Liver (tissue), 3 donors: Measurements from ENCODE around the gene EAF1.

Experiments used
- FOXA1 ChIP-seq: IDR thresholded peaks from 2 replicates; pipeline ENCODE4 v1.6.1; 2016; ENCODE audit warnings: antibody characterized with exemption
- JUND ChIP-seq, 2 donors: IDR thresholded peaks; 2 replicates each; pipeline ENCODE4 v1.6.1; 2016; ENCODE audit warnings: antibody characterized with exemption in 2 of 2
- RAD21 ChIP-seq, 2 donors: IDR thresholded peaks; 2 replicates each; pipeline ENCODE4 v1.6.1; 2016; ENCODE audit warnings: antibody characterized with exemption in 2 of 2, mild to moderate bottlenecking in 2 of 2
- TF ChIP-seq, protein P1 (sequence below): fragments of 150-350 bp; IDR thresholded peaks from 2 replicates; pipeline ENCODE4 v1.5.1; 2017; ENCODE audit warnings: improper control_type of control experiment, low read depth, low read length; ENCODE audit not compliant: missing input control
- TF ChIP-seq, protein P2 (sequence below): IDR thresholded peaks from 2 replicates; pipeline ENCODE4 v1.6.1; 2016; ENCODE audit warnings: antibody characterized with exemption
- donor health status: healthy.
- donor health status: healthy.

DNA sequence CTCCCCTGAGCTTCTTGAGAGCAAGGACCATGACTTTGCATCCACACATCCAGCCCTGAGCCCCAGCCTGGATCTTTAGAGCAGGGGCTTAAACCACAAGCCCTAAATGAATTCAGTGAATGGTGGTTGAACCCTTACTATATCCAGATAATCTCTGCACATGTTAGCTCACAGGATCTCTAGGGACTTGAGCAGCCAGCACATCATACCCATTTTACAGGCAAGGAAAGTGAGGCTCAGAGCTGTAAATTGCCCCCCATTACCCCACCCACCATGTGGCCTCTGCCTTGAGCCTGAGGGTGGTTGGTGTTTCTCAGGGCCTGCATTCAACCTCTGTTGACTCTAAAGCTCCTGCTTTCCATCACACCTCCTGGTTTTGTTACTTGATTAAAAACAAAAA, 27.6 kb downstream of the EAF1 start:
- TF ChIP-seq, protein P1, sequence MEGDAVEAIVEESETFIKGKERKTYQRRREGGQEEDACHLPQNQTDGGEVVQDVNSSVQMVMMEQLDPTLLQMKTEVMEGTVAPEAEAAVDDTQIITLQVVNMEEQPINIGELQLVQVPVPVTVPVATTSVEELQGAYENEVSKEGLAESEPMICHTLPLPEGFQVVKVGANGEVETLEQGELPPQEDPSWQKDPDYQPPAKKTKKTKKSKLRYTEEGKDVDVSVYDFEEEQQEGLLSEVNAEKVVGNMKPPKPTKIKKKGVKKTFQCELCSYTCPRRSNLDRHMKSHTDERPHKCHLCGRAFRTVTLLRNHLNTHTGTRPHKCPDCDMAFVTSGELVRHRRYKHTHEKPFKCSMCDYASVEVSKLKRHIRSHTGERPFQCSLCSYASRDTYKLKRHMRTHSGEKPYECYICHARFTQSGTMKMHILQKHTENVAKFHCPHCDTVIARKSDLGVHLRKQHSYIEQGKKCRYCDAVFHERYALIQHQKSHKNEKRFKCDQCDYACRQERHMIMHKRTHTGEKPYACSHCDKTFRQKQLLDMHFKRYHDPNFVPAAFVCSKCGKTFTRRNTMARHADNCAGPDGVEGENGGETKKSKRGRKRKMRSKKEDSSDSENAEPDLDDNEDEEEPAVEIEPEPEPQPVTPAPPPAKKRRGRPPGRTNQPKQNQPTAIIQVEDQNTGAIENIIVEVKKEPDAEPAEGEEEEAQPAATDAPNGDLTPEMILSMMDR, result no peak
- TF ChIP-seq FOXA1 (no peak), RAD21 (IDR thresholded peaks at IDR 0.05) (no peak), JUND (IDR thresholded peaks at IDR 0.05) (no peak)
- TF ChIP-seq, protein P2, sequence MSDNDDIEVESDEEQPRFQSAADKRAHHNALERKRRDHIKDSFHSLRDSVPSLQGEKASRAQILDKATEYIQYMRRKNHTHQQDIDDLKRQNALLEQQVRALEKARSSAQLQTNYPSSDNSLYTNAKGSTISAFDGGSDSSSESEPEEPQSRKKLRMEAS, result no peak
